HG03159 (cell line): ENCODE data around the gene STX11.
"Not testable (repeated sequence)": the region's sequence is repeated elsewhere in the genome, so short reads cannot be mapped to it uniquely, and the experiment has no call there.

Experiments used
- ATAC-seq: cut with Tn5 transposase; IDR thresholded peaks from one replicate; pipeline ENCODE4 v1.9.1; 2021; ENCODE audit warnings: mild to moderate bottlenecking, moderate library complexity; ENCODE audit not compliant: unreplicated experiment

The STX11 gene

DNA sequence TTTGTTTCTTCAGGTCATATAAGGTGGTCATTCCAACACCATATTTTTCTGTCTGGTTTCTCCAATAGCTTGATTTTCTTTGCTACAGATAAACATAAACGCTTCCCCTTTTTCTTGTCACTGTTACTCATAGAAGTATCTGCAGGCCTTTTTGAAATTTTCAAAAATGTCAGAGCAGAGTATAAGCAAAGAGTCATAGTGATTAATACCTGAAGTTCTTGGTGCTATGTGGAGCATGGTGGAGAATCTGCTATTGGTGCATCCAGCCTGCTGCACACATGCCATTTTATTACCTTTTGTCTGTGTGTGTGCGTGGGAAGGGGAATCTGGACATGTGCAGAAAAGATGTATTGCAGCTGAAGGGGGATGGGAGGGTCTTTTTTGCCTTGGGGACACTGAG lies 19.7 kb downstream of the STX11 start:
- no peak for ATAC-seq

DNA sequence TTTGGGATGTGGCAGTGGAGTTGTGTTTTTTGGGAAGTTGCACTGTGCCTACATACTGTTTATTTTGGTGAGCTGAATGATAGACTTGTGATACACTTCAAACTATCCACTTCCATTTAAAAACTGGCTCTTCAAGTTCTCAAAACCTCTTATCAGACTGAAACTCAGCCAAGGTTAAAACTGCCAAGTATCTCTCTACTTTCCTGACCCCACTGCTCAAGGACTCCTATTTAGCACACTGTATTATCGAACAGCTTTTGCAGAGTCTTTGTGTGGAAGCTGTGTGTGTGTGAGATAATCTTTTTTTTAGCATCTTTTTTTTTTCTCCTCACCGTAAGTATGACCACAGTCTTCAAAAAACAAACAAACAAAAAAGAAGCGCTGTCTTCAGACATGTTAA lies 21.1 kb downstream of the STX11 start:
- ATAC-seq: no peak

DNA sequence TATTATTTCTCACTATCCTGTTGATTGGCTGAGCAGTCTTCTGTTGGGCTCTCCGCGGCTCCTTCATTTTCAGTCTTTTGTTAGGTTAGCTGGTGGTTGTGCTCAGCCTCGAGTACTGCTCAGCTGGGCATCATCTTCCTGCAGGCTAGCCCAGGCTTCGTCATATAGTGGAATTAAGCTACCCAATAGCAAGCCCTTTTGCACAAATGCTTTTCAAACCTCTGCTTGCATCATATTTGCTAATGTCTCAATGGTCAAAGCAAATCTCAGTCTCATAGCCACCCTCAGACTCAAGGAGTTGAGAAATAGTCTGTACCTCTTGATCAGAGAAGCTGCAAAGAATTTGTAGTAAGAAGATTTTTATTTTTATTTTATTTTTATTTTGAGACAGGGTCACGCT lies 23.7 kb downstream of the STX11 start:
- no peak for ATAC-seq

DNA sequence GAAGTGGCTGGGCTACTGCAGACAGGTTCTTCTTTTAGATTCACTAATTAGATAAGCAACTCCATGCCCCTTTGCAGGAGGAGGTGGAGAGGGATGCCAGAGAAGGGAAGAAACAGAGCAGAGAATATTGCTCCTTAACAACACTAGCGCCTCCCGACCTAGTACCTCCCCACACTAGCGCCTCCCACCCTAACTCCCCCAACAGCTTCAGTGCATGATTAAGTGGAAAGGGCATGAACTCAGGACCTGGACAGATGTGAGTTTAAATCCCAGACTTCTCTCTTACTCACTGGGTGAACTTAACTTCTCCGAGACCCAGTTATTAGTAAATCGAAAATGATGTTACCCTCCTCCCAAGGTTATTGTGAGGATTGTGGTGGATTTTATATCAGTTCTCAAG lies 25.7 kb downstream of the STX11 start:
- ATAC-seq: no peak

DNA sequence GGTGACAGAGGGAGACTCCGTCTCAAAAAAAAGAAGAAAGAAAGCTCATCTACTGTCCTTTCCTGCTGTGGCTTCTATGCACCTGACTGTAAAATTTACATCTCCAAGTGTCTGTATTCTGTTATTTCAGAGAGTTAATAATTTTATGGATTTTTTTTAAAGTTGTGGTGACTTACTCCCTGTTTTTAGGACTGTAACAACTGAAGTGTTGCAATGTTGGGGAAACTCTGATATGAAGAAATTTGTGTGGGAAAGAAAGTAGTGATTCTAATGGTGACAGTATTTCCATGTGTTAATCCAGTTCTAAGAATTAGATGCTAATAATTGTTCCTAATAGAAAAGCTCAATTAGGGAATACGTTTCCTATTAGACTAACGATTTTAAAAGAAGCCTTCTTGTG lies 27.4 kb downstream of the STX11 start:
- ATAC-seq: no peak

DNA sequence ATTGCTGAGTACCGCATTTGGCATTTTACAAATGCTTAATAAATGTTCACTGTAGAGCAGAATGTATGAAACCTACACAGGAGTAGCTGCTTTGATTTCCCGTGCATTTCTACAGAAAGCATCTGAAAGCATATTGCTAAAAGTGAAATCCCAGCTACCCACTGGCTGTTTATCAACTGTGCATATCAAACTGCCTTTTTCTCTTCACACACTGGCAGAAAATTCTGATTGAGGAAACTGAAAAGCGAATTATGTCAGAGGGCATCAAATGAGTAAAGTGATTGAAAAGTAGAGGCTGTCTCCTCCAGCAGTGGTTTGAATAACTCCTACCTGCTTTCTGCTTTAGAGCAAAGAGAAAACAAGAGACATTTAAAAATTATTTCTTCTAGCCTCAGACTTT lies 28.0 kb downstream of the STX11 start:
- no peak for ATAC-seq

DNA sequence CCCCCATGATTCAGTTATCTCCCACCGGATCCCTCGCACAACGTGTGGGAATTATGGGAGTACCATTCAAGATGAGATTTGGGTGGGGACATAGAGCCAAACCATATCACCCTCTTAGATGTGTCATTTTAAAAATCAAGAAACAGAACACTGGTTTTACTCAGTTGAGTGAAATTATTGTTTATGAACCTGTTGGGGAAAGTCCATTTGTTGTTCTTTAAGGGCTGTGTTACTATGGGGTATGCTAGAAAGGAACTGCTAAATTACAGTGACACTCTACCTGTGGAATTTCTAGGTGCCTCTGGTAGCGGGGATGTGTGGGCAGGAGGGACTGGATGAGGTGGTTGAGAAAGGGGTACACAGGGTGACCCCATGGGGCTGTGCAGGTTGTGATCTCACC lies 28.9 kb downstream of the STX11 start:
- no peak for ATAC-seq

DNA sequence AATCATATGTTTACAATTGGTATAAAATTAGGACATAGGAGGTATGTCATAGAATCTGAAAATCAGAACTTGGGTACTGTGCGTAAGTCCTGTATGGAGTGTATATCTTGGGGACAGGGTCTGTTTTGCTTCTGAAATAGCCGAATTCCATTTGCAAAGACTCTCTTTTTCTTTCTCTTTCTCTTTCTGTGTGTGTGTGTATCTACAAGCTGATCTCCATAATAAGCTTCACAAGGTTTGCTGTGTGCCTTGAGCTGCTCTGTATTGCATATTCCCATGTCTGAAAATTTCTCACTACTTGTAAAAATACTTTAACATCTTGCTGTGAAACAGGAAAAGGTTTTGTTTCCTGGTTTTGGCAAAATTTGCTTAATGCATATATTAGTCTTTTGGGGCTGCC lies 29.5 kb downstream of the STX11 start:
- ATAC-seq: no peak

DNA sequence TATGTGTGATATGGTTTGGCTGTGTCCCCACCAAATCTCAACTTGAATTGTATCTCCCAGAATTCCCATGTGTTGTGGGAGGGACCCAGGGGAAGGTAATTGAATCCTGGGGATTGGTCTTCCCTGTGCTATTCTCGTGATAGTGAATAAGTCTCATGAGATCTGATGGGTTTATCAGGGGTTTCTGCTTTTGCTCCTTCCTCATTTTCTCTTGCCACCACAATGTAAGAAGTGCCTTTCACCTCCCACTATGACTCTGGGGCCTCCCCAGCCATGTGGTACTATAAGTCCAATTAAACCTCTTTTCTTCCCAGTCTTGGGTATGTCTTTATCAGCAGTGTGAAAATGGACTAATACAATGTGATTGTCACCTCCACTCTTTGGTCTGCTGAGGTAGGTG lies 30.0 kb downstream of the STX11 start:
- not testable (repeated sequence) for ATAC-seq

DNA sequence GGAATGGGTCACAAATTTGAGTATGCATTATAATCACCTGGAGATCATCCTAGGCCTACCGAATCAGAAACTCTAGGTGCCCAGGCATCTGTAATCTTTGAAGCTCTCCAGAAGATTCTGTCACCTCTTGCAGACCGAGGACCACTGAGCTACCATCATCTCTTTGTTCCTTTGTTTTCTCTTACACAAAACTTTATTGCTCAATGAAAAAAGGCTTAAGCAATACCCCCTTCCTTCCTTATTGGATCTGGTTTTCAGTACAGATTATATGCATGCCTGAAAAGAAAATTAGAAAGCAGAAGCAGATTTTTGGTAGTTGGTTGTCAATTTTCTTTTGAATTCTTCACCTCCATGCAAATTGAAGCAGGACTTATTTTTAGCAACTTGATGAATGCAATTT lies 31.3 kb downstream of the STX11 start:
- no peak for ATAC-seq

DNA sequence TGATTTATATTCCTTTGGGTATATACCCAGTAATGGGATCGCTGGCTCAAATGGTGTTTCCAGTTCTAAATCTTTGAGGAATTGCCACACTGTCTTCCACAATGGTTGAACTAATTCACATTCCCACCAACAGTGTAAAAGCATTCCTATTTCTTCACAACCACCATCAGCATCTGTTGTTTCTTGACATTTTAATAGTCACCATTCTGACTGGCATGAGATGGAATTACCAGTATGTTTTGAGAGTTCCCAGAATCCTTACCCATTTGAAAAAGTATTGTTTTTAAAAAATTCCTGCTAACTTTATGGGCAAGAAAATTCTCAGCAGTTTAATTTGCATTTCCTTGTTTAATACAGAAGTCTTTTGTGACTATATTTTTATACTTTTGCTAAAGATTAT lies 33.9 kb downstream of the STX11 start:
- ATAC-seq: not testable (repeated sequence)

DNA sequence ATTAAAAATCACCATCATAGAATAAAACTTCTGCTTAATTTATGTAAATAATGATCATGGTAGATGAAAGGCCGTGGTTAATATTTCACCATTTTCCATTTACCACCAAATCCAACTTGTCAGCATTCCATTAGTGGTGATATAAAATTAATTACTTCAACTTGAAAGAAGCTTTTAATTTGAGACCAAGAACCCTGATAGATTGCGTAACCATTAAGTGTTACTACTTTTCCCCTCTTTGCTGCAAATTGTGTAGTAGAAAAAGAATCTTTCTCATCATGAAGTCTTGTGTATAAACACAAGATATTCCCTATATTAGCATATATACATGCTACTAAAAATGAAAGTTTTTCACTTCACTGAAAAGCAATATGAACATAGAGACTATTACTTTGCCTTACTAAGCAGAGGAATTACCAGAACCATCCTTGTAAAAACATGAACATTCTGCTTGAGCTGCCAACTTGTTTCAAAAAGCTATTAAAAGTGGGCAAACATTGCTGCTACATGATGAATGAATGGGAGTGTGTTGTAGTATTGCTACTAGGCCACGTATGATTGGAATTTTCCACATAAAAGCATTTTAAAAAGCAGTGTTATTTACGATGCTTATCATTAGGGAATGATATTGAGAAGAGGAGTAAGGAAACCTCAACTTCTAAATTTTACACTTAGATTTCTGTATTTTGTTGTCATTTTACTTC lies 35.0 kb downstream of the STX11 start:
- ATAC-seq: no peak

DNA sequence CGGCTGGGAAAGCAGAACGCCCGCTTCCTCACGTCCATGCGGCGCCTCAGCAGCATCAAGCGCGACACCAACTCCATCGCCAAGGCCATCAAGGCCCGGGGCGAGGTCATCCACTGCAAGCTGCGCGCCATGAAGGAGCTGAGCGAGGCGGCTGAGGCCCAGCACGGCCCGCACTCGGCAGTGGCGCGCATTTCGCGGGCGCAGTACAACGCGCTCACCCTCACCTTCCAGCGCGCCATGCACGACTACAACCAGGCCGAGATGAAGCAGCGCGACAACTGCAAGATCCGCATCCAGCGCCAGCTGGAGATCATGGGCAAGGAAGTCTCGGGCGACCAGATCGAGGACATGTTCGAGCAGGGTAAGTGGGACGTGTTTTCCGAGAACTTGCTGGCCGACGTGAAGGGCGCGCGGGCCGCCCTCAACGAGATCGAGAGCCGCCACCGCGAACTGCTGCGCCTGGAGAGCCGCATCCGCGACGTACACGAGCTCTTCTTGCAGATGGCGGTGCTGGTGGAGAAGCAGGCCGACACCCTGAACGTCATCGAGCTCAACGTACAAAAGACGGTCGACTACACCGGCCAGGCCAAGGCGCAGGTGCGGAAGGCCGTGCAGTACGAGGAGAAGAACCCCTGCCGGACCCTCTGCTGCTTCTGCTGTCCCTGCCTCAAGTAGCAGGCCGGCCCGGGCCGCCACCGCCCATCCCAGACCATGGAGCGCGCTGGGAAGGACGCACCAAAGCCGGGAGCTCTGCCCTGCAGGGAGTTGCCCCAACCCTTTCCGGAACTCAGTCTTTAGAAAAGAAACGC lies 36.7 kb downstream of the STX11 start:
- ATAC-seq: no peak

DNA sequence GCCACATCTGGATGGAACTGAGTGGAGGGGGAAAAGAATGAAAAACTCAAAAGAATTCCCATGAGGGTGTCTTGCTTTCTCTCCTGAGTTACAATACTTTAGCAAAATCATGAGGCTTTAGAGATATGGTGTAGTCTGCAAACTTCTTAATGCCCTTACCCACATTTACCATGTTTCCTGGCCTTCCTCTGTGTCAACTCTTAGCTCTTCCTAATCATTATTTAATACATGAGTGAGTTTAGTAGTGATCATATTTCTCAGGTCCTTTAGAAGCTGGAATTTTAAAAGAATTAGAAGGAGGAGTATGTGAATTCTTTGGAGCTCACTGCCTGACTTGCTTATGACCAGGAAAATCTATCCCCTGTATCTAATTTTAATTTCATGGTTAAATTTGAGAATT lies 39.0 kb downstream of the STX11 start:
- no peak for ATAC-seq

DNA sequence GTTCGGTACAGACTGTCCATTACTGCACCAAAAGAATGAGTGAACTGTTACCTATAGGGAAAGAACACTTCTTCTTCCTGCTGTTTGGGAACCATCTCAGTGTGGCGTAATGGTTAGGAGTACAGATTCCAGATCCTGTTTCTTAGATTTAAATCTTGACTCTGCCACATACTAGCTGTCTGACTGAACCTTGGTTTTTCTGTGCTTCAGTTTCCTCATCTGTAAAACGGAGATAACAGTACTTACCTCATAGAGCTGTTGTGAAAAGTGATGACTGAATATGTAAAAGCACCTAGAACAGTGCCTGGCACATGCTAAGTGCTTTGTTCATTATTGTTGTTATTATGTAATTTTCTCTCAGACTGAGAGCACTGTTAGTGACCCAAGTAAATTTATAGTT lies 39.8 kb downstream of the STX11 start:
- no peak for ATAC-seq

DNA sequence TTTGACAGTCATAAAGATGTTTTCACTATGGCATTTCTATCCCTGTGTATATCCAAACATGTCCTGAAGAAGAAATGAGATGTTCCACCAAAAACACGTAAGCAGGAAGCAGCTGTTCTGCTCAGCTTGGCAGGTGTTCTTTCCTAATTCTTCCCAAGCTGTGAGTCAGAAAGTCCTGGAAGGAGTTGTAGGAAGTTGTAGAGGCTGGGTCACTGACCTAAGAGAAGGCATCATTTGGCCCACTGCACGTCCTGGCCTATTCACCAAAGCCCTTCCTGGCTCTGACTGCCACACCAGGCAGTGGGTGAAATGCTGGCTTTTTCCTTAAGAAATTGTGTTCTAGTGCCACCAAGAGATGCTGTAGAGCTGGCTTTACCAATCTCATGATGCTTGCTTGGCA lies 40.3 kb downstream of the STX11 start:
- ATAC-seq: no peak

DNA sequence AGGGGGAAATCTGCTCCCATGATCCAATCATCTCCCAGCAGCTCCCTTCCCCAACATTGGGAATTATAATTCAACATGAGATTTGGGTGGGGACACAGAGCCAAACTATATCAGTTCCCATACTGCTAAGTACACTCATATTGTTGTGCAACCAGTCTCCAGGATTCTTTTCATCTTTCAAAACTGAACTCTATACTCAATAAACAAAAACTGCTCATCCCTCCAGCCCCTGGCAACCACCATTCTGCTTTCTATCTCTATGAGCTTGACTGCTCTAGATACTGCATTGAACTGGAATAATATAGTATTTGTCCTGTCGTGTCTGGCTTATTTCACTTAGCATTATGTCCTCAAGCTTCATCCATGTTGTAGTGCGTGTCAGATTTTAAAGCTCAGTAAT lies 42.9 kb downstream of the STX11 start:
- ATAC-seq: no peak

DNA sequence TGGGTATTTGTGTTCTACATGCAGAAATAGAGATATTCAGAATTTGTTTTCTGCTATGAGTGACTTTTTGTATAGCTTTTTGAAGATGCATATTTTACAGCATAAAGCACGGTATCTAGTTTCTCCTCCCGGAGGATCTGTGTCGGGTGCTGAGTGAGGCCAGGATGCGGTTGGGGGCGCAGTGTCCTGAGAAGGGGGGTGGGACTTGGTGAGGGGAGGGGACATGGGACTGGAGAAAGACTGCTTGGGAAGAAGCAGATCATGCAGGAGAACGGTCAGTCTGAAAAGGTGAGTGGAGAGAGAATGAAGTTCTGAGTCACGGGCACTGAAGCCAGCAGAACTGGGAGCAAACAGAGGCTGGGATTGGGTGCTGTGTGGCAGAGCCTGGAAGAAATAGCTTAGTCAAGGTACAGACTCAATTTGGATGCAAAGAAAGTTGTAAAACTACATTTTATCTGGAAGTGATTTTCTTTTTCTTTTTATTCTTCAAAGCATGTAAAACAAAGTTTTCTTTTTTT lies 44.0 kb downstream of the STX11 start:
- ATAC-seq: no peak

DNA sequence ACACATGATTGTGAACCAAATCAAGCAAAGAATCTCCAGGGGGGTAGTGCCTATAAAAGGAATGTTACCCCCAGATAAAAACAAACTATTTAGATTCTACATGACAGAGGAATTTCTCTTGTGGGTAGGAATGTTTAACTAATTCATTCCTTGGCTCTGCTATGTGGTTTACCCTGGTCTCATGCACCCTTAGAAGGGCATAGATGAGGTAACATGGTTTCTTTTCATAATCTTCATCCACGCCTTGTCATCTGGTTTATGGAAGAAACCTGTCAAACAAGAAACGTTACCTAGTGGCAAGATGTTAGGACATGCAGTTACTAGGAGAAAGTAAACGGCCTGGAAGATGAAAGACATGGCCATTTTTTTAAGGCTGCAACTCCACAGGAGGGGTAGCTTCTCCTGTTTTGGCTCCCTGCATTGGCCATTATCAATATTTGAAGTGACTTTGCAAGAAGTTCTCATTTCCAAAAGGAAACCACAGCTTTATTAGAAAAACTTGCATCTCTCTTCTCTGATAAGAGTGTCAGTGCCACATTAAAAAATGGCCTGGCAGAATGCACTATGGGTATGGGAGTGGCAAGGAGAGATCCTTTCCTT lies 45.5 kb downstream of the STX11 start:
- no peak for ATAC-seq

DNA sequence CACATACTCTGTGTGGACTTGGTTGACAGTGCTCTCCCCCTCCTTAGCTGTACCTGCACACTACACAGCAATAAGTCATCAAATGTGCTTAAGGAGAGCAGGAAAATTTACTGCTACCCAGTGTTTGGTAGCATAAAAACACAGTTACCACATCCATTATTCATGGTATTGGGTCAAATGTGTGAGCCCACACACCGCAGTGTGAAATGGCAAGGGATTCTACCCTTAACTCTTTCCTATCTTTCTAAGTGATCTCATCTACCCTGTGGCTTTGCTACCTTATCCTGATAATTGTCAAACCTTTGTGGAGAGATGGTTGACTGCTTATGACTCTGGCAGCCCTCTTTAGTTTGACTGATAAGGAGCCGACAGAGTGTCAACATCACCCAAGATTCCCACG lies 47.6 kb downstream of the STX11 start:
- ATAC-seq: no peak

DNA sequence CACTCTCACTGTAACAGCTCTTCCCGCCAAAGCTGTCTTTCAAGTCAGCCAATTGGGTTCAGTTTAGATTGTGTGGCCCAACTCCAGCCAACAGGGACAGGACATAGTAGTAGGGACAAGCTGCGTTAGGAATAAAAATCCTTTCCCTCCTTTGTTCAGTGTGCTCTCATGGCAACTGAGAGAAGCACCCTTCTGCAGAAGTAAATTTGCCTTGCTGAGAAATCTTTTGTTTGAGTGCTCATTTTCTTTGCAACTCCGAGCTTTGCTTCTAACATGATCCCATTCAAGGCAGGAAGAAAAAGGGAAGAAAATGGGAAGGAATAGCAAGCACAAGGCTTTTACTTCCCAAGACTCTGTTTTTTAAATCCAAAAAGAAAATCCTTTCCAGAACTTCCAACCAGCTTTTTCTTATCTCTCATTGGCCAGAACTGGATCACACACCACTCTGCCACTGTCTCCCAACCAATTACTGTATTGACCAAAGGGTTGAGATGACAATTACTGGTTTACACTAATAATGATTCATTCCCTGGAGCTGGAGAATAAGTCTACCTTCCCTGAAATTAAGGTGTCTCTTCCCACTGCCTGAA lies 52.7 kb downstream of the STX11 start:
- ATAC-seq: no peak

DNA sequence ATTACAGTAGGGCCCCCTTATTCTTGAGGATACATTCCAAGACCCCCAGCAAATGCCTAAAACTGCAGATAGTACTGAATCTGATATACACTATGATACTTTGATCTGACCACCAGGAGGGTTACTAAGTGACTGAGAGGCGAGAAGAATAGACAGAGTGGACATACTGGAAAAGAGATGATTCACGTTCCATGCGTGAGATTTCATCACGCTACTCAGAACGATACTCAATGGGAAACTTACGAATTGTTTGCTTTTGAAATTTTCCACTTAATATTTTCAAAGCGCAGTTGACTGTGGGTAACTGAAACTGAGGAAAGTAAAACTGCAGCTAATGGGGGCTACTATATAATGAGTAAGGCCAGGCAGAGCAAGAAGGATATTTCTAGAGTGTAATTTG lies 60.8 kb downstream of the STX11 start:
- no peak for ATAC-seq
